ENCODE measurements around the gene CYP4F12. TPM values are rescaled to one million over a fixed set of nuclear protein-coding genes. Genes with fewer than 3 reads are reported as not detected.

CYP4F12 gene
- total RNA-seq, 1 donor from 2014 or later: 5.8 TPM

DNA sequence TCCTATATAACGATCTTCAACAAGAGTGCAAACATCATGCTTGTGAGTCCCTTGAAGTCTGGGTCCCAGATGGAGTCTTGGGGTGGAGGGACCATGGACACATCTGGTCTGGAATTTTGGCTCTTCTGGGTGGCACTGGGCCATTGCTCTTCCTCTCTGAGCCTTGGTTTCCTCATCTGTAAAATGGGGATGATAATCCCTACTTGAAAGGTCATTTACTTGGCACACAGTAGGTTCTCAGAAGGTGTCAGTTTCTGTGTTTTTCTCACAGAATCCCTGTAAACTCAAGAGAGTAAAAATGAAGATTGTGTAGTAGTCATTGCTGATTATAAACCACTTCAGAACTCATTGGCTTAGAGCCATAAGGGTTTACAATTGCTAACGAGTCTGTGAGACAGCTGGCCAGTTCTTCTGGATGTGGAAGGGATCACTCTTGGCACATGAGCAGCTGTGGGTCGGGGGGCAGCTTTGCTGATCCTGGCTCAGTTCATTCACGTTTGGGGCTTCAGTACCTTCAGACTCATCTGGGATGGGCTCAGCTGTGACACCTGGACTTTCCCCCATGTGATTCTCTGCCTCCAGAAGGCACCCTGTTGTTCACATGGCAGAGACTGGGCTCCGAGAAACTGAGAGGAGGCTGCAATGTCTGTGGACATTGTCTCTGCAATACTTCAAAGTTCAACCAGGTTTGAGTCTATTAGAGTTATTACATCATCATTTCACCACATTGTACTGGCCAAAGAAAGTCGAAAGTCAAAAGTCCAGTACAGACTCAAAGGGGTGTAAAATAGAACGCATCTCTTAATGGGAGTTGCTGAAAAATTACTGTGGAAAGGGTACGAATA, 7.8 kb downstream of the CYP4F12 start:
- DNase-seq (ENCODE audit: missing footprints) (no peak), ATAC-seq (no peak)
- intact Hi-C loops (cut with DNase I): no loop called here

DNA sequence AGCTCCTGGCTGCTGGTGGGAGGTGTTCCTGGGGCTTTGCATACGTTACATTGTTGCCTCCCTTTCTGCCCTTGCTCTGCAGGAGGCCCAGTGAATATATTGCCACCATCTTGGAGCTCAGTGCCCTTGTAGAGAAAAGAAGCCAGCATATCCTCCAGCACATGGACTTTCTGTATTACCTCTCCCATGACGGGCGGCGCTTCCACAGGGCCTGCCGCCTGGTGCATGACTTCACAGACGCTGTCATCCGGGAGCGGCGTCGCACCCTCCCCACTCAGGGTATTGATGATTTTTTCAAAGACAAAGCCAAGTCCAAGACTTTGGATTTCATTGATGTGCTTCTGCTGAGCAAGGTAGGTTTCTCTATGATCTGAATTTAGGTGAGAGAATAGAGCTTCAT, 10.5 kb downstream of the CYP4F12 start:
- intact Hi-C loops (cut with DNase I): no loop called here
- DNase-seq (ENCODE audit: missing footprints) (no peak), ATAC-seq (peak; percentile 10)

DNA sequence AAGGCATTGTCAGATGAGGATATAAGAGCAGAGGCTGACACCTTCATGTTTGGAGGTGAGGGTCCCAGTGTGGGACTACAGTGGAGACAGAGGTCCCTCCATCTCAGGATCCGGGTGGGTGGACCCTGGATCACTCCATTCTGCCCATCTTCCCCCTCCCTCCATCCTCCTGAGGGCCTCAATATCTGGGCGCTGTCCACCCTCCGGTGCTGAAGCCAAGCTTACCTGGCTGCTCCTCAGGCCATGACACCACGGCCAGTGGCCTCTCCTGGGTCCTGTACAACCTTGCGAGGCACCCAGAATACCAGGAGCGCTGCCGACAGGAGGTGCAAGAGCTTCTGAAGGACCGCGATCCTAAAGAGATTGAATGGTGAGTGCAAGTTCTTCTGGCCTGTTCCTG, 11.9 kb downstream of the CYP4F12 start:
- DNase-seq (ENCODE audit: missing footprints) (no peak), ATAC-seq (no peak)
- intact Hi-C loops (cut with DNase I): no loop called here

- no peak for ATAC-seq
- intact Hi-C loops (cut with DNase I): no loop called here
- peak; percentile 40 for DNase-seq (ENCODE audit: missing footprints)
Observed at GRCh38 chr19:15696654-15697194, 23.8 kb downstream of the CYP4F12 start.

GRCh38 chr19:15701757-15702533, 29.1 kb downstream of the CYP4F12 start:
- peak; percentile 31 for ATAC-seq
- no peak for DNase-seq (ENCODE audit: missing footprints)
- intact Hi-C loops (cut with DNase I): no loop called here

GRCh38 chr19:15702534-15702930, 29.6 kb downstream of the CYP4F12 start:
- DNase-seq (ENCODE audit: missing footprints) (peak; percentile 92), ATAC-seq (peak; percentile 94)
- intact Hi-C loops (cut with DNase I): no loop called here

GRCh38 chr19:15714638-15715037, 41.8 kb downstream of the CYP4F12 start:
- no peak for ATAC-seq
- intact Hi-C loops (cut with DNase I): no loop called here

GRCh38 chr19:15715642-15716041, 42.8 kb downstream of the CYP4F12 start:
- no peak for ATAC-seq
- no peak for DNase-seq (ENCODE audit: missing footprints)
- intact Hi-C loops (cut with DNase I): no loop called here

More at GRCh38 chr19:15714638-15715037, 41.8 kb downstream of the CYP4F12 start:
- no peak for DNase-seq (ENCODE audit: missing footprints)

GRCh38 chr19:15717809-15718208, 44.9 kb downstream of the CYP4F12 start:
- intact Hi-C loops (cut with DNase I): no loop called here
- ATAC-seq (no peak), DNase-seq (ENCODE audit: missing footprints) (no peak)

- no peak for DNase-seq (ENCODE audit: missing footprints)
- no peak for ATAC-seq
- intact Hi-C loops (cut with DNase I): no loop called here
Observed at GRCh38 chr19:15721268-15721667, 48.4 kb downstream of the CYP4F12 start.

- ATAC-seq (no peak), DNase-seq (ENCODE audit: missing footprints) (no peak)
- intact Hi-C loops (cut with DNase I): no loop called here
Observed at GRCh38 chr19:15722956-15723355, 50.1 kb downstream of the CYP4F12 start.

- no peak for DNase-seq (ENCODE audit: missing footprints)
- no peak for ATAC-seq
- intact Hi-C loops (cut with DNase I): no loop called here
Observed at GRCh38 chr19:15727724-15728123, 54.8 kb downstream of the CYP4F12 start, which contains the start of gene OR10H2. TSS of gene OR10H2 (plus strand) at chr19:15728024. CDS start at chr19:15728044, 20 bp downstream.

DNA sequence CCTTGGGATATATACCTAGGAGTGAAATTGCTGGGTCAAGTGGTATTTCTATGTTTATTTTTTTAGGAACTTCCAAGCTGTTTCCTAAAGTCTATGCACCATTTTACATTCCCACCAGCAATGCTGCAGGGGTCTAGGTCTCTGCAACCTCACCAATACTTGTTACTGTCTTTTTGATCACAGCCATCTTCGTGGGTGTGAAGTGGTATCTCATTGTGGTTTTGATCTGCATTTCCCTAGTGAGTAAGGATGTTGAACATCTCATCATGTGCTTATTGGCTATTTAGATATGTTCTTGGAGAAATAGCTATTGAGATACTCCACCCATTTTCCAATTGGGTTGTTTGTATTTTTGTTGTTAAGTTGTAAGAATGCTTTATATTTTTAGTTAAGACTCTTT, 57.7 kb downstream of the CYP4F12 start:
- ATAC-seq (no peak), DNase-seq (ENCODE audit: missing footprints) (no peak)
- intact Hi-C loops (cut with DNase I): no loop called here

DNA sequence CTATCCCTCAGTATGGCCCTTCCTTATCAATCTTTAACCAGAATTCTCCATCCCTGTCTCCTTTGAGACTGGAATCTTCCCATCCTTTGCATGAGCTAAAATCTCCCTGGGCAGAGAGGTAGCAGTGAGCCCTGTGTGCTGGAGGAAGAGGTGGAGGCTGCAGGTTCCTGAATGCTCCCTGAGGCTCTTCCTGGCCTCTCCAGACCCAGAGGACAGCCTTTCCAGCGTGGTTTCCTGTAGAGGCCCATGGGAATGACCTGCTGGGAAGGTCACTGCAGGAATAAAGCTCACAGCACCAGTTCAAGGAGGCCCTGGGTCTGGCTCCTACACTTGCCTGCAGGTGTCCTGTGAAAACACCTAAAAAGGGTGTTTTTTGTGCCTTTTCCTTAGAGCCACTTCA, 59.5 kb downstream of the CYP4F12 start:
- ATAC-seq: no peak
- DNase-seq (ENCODE audit: missing footprints): no peak
- intact Hi-C loops (cut with DNase I): no loop called here

- intact Hi-C loops (cut with DNase I): no loop called here
- ATAC-seq (no peak), DNase-seq (ENCODE audit: missing footprints) (no peak)
Observed at GRCh38 chr19:15733895-15734294, 61.0 kb downstream of the CYP4F12 start.

GRCh38 chr19:15737722-15738121, 64.8 kb downstream of the CYP4F12 start, which contains the start of gene OR10H3:
TSS of gene OR10H3 (plus strand) at chr19:15737985. CDS start at chr19:15741393, 3,408 bp downstream.
- ATAC-seq (no peak), DNase-seq (ENCODE audit: missing footprints) (no peak)
- intact Hi-C loops (cut with DNase I): no loop called here

- ATAC-seq (no peak), DNase-seq (ENCODE audit: missing footprints) (no peak)
- intact Hi-C loops (cut with DNase I): no loop called here
Observed at GRCh38 chr19:15740785-15741184, 67.9 kb downstream of the CYP4F12 start.

All from Right ventricle myocardium inferior (tissue), 1 donor.